ENCODE results near the gene RELA.

GRCh38 chr11:65663639-65664200 lies 1.0 kb upstream of the RELA start:
- TF ChIP-seq CTCF (IDR thresholded peaks at IDR 0.05) (no peak), POLR2A (IDR thresholded peaks at IDR 0.05) (no peak)

All from esophagus squamous epithelium (tissue), 4 donors.